Measurements from ENCODE around the gene ABRACL. TPM values are rescaled to one million over a fixed set of nuclear protein-coding genes. Genes with fewer than 3 reads are reported as not detected.

ABRACL gene
- total RNA-seq, 1 experiment from 2014 or later: 123 TPM

GRCh38 chr6:138987643-138988468 is 40.7 kb upstream of the ABRACL start, which contains the start of gene REPS1:
Gene REPS1, minus strand, starts transcription at chr6:138988253. Its CDS starts 571 bp downstream, at chr6:138987682.
- H2AFZ ChIP-seq (ENCODE audit: low read length): peak within 1 kb of the TSS; percentile 65
- peak within 1 kb of the TSS; percentile 71 for H3K9ac ChIP-seq (ENCODE audit: extremely low read depth, insufficient read length, low read length)
- H3K27ac ChIP-seq (ENCODE audit: insufficient read length, low read depth, low read length): no peak within 1 kb of the TSS
- H4K5ac ChIP-seq (ENCODE audit: insufficient read length, low read depth, low read length): no peak within 1 kb of the TSS
- H2BK20ac ChIP-seq (ENCODE audit: low read depth, low read length, poor library complexity, severe bottlenecking): no peak within 1 kb of the TSS
- peak within 1 kb of the TSS; percentile 85 for H3K4me2 ChIP-seq (ENCODE audit: insufficient read depth, insufficient read length, low read length)
- Mint-ChIP-seq H3K4me1 (peaks cover 7 to 22% of the 10 kb centered on the region in 2 experiments), H3K4me3 (peak within 1 kb of the TSS in 1 of 2 experiments; percentile 85), H3K9me3 (no peaks in the 10 kb centered on the region), H3K27ac (peak within 1 kb of the TSS; percentile 73 to 94 (median 91); a peak in 6 of 7 replicates), H3K36me3 (ENCODE audit: insufficient read depth in 1 of 3, low read depth in 3 of 3) (no peaks in the 10 kb centered on the region), H3K27me3 (ENCODE audit: low read depth) (no peaks in the 10 kb centered on the region)
- peak; percentile 100 for TF ChIP-seq CTCF (conservative IDR thresholded peaks at IDR 0.05)
- H3K23ac ChIP-seq (ENCODE audit: insufficient read length, low read depth, low read length): no peak within 1 kb of the TSS
- no peak within 1 kb of the TSS for H4K91ac ChIP-seq (ENCODE audit: insufficient read length, low read depth, low read length)
- no peak within 1 kb of the TSS for H3K4ac ChIP-seq (ENCODE audit: low read depth, low read length)
- no CpG with 5 or more reads among the region's 105 CpGs for WGBS (ENCODE audit: extremely low coverage, insufficient read length, low lambda C conversion rate)
- H3T11ph ChIP-seq (ENCODE audit: low read length): no peak within 1 kb of the TSS
- H2BK120ac ChIP-seq (ENCODE audit: low read depth, low read length, poor library complexity, severe bottlenecking): no peak within 1 kb of the TSS
- H4K8ac ChIP-seq (replicated peaks; ENCODE audit: insufficient read length, low read depth, low read length): no peak within 1 kb of the TSS
- H3K23me2 ChIP-seq (ENCODE audit: insufficient read length, low read depth, low read length, poor library complexity, severe bottlenecking): no peaks in the 10 kb centered on the region
- peak within 1 kb of the TSS; percentile 85 for H3K14ac ChIP-seq (ENCODE audit: insufficient read depth, low read length)
- peaks cover 3% of the 10 kb centered on the region for H3K4me1 ChIP-seq (ENCODE audit: insufficient read depth, low read length)
- no peak within 1 kb of the TSS for H2BK15ac ChIP-seq (ENCODE audit: low read depth, low read length)
- no peaks in the 10 kb centered on the region for H3K27me3 ChIP-seq (ENCODE audit: insufficient read depth, low read length)
- H2BK12ac ChIP-seq (ENCODE audit: insufficient read length, low read depth, low read length): no peak within 1 kb of the TSS
- no peak within 1 kb of the TSS for H2BK5ac ChIP-seq (ENCODE audit: insufficient read length, low read length)
- H2AK5ac ChIP-seq (ENCODE audit: insufficient read length, low read length): no peak within 1 kb of the TSS
- H3K9me3 ChIP-seq (ENCODE audit: control insufficient read depth, low read depth, low read length): no peaks in the 10 kb centered on the region
- H4K20me1 ChIP-seq (ENCODE audit: control insufficient read depth, insufficient read depth, insufficient read length): no peaks in the 10 kb centered on the region
- H3K56ac ChIP-seq (ENCODE audit: insufficient read length, low read depth, low read length): no peak within 1 kb of the TSS
- peaks cover 34% of the 10 kb centered on the region; the same call in 1 of the 2 replicates for H3K79me2 ChIP-seq (ENCODE audit: insufficient read depth, low read length)
- peaks cover 5% of the 10 kb centered on the region for H3K79me1 ChIP-seq (ENCODE audit: insufficient read depth, low read depth, low read length, poor library complexity, severe bottlenecking)
- peak within 1 kb of the TSS; percentile 92 for H3K18ac ChIP-seq (ENCODE audit: insufficient read length, low read depth, low read length)
- DNase-seq: peak; percentile 95
